GM12865 (cell line): ENCODE data around the gene ITGA3.

Source experiments
- DNase-seq: peaks from one replicate; pipeline ENCODE4 v3.0.0; 2010; ENCODE audit warnings: low read depth
- H3K4me3 ChIP-seq: 2 replicates; pipeline ENCODE4 v1.5.1; 2011; ENCODE audit warnings: mild to moderate bottlenecking, low read depth, low read length, control low read depth
- CTCF ChIP-seq: IDR thresholded peaks from 2 replicates; pipeline ENCODE4 v1.5.1; 2011; ENCODE audit warnings: low read length, control low read depth, low read depth, inconsistent platforms; ENCODE audit not compliant: insufficient read depth; ENCODE audit errors: missing control alignments

ITGA3 gene

GRCh38 chr17:50042211-50042610 lies 13.7 kb upstream of the ITGA3 start:
- DNase-seq, result no peak
- no peak overlapping the region for H3K4me3 ChIP-seq
- TF ChIP-seq CTCF, result no peak

- no peak for DNase-seq
- no peak for TF ChIP-seq CTCF
- no peak overlapping the region for H3K4me3 ChIP-seq
Observed at GRCh38 chr17:50043290-50044148, 12.4 kb upstream of the ITGA3 start.

GRCh38 chr17:50044483-50044882 lies 11.4 kb upstream of the ITGA3 start:
- H3K4me3 ChIP-seq, result no peak overlapping the region
- no peak for DNase-seq
- no peak for TF ChIP-seq CTCF

- DNase-seq, result no peak
- TF ChIP-seq CTCF, result no peak
Observed at GRCh38 chr17:50045154-50045553, 10.8 kb upstream of the ITGA3 start.

GRCh38 chr17:50046179-50046578 lies 9.7 kb upstream of the ITGA3 start:
- DNase-seq, result no peak
- no peak for TF ChIP-seq CTCF
- no peak overlapping the region for H3K4me3 ChIP-seq

More at GRCh38 chr17:50045154-50045553, 10.8 kb upstream of the ITGA3 start:
- H3K4me3 ChIP-seq, result no peak overlapping the region

- DNase-seq, result no peak
- no peak overlapping the region for H3K4me3 ChIP-seq
- TF ChIP-seq CTCF, result no peak
Observed at GRCh38 chr17:50046667-50047066, 9.2 kb upstream of the ITGA3 start.

GRCh38 chr17:50047083-50047482 lies 8.8 kb upstream of the ITGA3 start:
- no peak overlapping the region for H3K4me3 ChIP-seq
- no peak for DNase-seq
- no peak for TF ChIP-seq CTCF
